ENCODE measurements around the gene COL23A1.

Gene COL23A1

GRCh38 chr5:178380541-178381074 is 209.6 kb downstream of the COL23A1 start:
- DNase-seq (ENCODE audit: low read depth): no peak
- TF ChIP-seq CTCF (conservative IDR thresholded peaks at IDR 0.05; ENCODE audit: low read depth, low read length): no peak
- no peak overlapping the region for H3K4me3 ChIP-seq (ENCODE audit: low read length)

- no peak for DNase-seq (ENCODE audit: low read depth)
- TF ChIP-seq CTCF (conservative IDR thresholded peaks at IDR 0.05; ENCODE audit: low read depth, low read length): no peak
Observed at GRCh38 chr5:178380086-178380485, 210.1 kb downstream of the COL23A1 start.

GRCh38 chr5:178378527-178379484 is 211.4 kb downstream of the COL23A1 start:
- DNase-seq (ENCODE audit: low read depth): no peak
- H3K4me3 ChIP-seq (ENCODE audit: low read length): no peak overlapping the region
- TF ChIP-seq CTCF (conservative IDR thresholded peaks at IDR 0.05; ENCODE audit: low read depth, low read length): no peak

More at GRCh38 chr5:178380086-178380485, 210.1 kb downstream of the COL23A1 start:
- no peak overlapping the region for H3K4me3 ChIP-seq (ENCODE audit: low read length)

GRCh38 chr5:178377583-178378270 is 212.5 kb downstream of the COL23A1 start:
- no peak overlapping the region for H3K4me3 ChIP-seq (ENCODE audit: low read length)
- DNase-seq (ENCODE audit: low read depth): no peak
- TF ChIP-seq CTCF (conservative IDR thresholded peaks at IDR 0.05; ENCODE audit: low read depth, low read length): no peak

GRCh38 chr5:178376921-178377582 is 213.1 kb downstream of the COL23A1 start:
- no peak for TF ChIP-seq CTCF (conservative IDR thresholded peaks at IDR 0.05; ENCODE audit: low read depth, low read length)
- H3K4me3 ChIP-seq (ENCODE audit: low read length): no peak overlapping the region
- no peak for DNase-seq (ENCODE audit: low read depth)

GRCh38 chr5:178375348-178375747 is 214.8 kb downstream of the COL23A1 start:
- no peak for TF ChIP-seq CTCF (conservative IDR thresholded peaks at IDR 0.05; ENCODE audit: low read depth, low read length)

More at GRCh38 chr5:178375348-178375747, 214.8 kb downstream of the COL23A1 start:
- DNase-seq (ENCODE audit: low read depth): no peak
- no peak overlapping the region for H3K4me3 ChIP-seq (ENCODE audit: low read length)
